ENCODE measurements around the gene TNFRSF1A.

DNA sequence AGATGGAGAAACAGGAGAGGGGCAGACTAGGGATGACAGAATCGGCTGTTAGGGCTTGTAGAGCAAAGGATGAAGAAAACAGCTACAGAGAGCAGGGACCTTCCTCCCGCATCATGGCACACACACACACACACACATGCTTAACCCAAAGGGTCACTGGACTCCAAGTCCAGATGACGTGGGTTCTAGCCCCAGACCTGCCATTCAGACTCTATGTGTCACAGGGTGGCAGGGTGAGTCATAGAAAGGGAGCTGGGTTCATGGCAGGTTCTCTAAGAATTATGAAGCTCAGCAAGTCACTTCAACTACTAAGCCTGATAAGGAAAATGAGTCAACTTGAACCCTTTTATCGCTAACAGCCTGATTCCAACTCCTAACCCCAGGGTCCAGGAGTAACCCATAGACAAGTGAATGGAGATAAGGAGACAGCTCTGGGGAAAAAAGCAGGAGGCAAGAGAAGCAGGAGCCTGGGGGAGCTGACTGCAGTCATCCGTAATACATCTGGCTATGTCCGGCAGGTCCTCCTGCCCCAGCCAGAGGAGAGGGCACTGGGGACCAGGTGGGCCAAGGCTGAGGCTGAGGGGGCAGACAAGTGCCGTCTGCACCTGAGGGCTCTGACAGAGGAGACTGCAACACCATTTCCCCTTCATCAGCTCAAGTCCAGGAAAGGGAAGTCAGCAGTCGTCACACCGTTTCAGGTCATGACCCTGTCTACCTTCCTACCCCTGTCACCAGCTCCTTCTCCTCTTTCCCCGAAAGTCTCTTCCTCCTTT, 3.6 kb upstream of the TNFRSF1A start:
- TF ChIP-seq, protein P1, sequence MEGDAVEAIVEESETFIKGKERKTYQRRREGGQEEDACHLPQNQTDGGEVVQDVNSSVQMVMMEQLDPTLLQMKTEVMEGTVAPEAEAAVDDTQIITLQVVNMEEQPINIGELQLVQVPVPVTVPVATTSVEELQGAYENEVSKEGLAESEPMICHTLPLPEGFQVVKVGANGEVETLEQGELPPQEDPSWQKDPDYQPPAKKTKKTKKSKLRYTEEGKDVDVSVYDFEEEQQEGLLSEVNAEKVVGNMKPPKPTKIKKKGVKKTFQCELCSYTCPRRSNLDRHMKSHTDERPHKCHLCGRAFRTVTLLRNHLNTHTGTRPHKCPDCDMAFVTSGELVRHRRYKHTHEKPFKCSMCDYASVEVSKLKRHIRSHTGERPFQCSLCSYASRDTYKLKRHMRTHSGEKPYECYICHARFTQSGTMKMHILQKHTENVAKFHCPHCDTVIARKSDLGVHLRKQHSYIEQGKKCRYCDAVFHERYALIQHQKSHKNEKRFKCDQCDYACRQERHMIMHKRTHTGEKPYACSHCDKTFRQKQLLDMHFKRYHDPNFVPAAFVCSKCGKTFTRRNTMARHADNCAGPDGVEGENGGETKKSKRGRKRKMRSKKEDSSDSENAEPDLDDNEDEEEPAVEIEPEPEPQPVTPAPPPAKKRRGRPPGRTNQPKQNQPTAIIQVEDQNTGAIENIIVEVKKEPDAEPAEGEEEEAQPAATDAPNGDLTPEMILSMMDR (IDR thresholded peaks at IDR 0.05): no peak
- TF ChIP-seq POLR2A (IDR thresholded peaks at IDR 0.05): no peak
- TF ChIP-seq POLR2AphosphoS5 (IDR thresholded peaks at IDR 0.05): no peak
